IPS-NIHi11 (cell line): Measurements from ENCODE around the gene AMIGO2.
A peak's percentile ranks its signal among the peaks of the same experiment; 100 is the strongest.
"Not testable (repeated sequence)": the region's sequence is repeated elsewhere in the genome, so short reads cannot be mapped to it uniquely, and the experiment has no call there.

Experiments used
- DNase-seq: peaks from one replicate; pipeline ENCODE4 v3.0.0; 2012; ENCODE audit warnings: mixed read lengths, low spot score

Gene AMIGO2

GRCh38 chr12:47073951-47074350 is 5.8 kb downstream of the AMIGO2 start:
- DNase-seq, result no peak

- DNase-seq, result peak; percentile 65
Measured at GRCh38 chr12:47071241-47071852, 8.4 kb downstream of the AMIGO2 start.

DNA sequence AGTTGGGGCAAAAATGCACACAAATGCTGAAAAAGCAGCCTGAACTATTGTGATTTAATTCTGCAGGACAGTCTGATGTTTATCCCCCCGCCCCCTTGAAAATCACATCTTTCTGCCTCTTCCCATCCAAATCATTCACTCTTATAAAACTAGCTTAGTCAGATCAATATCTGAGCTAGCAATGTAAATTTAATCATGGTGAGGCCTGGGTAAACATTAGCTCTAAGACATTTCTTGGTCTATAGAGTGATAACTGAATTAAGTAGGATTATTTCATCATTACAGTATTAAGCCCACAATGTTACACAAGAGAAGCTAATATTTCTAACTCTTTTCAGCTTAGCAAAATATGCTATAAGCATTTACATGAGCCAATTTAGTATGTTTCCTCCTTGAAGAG is 9.4 kb downstream of the AMIGO2 start:
- no peak for DNase-seq

DNA sequence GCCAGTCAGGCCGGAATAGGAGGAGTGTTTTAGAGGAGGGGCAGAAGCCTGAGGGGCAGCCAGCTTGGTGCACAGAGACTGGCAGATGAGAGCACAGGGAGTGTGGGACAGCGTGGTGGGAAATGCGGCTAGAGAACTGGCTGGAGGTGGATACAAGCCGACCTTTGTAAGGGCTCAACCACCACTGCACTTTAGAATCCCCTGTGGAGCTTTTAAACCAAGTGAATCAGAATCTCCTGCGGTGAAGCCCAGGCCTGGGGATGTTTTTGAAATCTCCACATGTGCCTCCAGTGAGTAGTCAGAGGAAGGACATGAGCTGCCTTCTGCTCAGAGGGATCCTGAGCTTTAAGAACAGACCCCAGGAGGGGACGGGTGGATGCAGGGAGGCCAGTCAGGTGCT is 11.2 kb downstream of the AMIGO2 start:
- DNase-seq, result peak; percentile 14

DNA sequence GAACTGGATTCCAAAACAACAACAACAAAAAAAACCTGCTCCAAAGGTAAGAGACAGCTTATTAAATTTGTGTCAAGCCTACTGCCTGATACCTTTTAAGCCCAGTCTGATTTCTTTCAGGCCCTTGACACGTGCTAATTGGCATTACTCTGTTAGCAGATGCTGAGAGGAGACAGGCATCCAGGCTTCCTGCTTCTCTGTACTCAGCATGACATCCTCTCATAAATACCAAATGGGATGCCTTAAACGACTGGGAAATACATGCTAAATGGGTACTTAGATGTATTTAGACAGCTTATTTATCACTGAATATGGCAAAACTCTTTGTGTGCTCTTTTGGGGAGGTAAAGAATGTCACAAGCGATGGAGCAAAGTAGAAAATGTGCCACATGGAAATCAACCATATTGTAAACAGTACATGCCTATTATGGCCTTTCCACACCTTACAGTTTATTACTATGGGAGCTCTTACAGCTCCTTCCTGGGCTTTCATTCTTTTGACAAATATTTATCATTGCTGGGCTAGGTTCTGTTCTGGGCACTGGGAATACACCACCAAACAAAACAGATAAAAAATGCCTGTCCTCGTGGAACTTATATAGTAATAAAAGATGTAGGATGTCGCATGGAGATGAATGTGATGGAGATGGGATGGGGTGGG is 11.9 kb downstream of the AMIGO2 start:
- DNase-seq, result no peak

DNA sequence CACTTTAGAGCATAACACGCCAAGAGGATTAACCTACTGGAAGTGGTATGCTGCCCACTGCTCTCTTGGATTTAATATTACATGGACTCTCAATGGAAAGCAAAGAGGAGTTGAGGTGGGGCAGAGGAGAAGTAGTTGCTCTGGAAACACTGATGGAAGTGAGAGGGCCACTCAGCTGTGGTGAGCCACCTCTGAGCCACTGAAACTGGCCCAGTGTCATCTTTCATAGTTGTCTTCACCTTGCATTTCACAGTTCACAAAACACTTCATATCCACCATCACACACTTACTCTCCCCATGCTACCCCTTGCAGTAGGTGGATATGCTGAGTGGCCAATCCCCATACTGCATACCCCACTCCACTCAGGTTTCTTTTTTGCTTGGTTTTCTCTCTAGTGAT is 12.6 kb downstream of the AMIGO2 start:
- no peak for DNase-seq

DNA sequence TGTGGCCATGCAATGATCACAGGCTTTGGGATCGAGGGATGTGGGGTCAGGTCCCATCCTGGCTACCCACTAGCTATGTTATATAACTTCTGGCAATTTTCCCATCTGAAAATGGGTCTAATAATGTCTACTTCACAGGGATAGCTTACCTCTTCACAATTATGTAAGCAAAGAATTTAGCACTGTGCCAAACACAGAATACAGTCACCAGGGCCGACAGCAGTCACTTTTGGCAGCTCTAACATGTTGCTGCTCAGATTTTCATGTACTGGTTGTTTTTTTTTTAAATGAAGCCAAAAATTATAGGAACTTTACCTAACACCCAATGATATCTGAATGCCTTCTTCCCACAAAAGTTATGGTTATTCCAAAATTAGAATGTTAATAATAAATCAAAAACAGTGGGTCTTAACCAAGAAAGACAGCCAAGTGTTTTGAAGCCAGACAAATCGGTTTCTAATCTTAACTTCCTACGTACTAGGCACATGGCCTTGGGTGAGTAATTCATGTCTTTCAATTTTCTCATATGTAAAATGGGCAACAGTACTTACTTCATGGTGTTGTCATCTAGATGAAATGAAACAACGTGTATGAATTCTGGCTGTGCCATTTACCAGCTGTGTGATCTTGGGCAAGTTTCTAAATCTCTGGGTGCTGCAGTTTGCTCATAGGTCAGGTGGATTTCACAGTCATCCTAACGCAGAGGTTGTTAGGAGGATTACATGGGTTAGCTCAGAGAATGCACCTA is 13.3 kb downstream of the AMIGO2 start:
- no peak for DNase-seq

DNA sequence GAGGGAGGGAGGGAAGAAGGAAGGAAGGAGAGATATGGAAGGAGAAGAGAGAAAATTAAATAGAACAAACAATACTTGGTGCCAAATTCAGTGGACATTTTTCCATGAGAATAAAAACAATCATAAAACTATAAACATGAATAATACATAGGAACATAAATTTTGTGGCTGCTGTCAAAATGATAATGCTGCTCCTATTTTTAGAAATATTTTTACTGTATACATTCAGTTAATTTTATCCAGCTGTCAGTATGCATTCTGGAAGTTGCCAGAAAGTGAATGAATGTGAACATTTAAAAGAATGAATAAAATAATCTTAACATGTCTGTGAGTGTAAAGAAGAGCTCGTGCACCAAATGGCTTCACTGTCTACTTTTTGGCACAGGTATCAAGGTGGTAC is 14.2 kb downstream of the AMIGO2 start:
- DNase-seq, result no peak

DNA sequence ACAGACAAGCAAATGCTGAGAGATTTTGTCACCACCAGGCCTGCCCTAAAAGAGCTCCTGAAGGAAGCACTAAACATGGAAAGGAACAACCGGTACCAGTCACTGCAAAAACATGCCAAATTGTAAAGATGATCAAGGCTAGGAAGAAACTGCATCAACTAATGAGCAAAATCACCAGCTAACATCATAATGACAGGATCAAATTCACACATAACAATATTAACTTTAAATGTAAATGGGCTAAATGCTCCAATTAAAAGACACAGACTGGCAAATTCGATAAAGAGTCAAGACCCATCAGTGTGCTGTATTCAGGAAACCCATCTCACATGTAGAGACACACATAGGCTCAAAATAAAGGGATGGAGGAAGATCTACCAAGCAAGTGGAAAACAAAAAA is 21.1 kb downstream of the AMIGO2 start:
- DNase-seq, result not testable (repeated sequence)

DNA sequence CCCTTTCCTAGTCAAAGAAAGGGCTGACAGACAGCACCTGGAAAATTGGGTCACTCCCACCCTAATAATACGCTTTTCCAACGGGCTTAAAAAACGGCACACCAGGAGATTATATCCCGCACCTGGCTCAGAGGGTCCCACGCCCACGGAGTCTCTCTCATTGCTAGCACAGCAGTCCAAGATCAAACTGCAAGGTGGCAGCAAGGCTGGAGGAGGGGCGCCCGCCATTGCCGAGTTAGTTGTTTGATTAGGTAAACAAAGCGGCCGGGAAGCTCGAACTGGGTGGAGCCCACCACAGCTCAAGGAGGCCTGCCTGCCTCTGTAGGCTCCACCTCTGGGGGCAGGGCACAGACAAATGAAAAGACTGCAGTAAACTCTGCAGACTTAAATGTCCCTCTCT is 22.8 kb downstream of the AMIGO2 start:
- DNase-seq, result not testable (repeated sequence)

GRCh38 chr12:47055856-47056255 is 23.9 kb downstream of the AMIGO2 start:
- not testable (repeated sequence) for DNase-seq

DNA sequence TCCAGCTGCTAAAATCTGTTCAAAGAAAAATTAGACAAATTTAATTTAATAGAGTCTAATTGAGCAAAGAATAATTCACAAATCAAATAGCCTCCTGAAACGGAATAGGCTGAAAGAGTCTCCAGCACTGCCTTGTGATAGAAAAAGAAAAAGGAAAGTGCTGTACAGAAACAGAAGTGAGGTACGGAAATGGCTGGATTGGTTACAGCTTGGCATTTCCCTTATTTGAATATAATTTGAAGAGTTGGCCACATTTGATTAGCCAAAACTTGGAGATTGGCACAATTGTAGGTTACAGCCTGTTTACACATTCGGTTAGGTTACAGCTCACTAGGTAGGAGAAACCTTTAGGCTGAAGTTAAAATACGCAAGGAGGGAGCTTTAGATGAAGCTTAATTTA is 25.1 kb downstream of the AMIGO2 start:
- DNase-seq, result no peak

GRCh38 chr12:47053961-47054360 is 25.8 kb downstream of the AMIGO2 start:
- DNase-seq, result no peak

DNA sequence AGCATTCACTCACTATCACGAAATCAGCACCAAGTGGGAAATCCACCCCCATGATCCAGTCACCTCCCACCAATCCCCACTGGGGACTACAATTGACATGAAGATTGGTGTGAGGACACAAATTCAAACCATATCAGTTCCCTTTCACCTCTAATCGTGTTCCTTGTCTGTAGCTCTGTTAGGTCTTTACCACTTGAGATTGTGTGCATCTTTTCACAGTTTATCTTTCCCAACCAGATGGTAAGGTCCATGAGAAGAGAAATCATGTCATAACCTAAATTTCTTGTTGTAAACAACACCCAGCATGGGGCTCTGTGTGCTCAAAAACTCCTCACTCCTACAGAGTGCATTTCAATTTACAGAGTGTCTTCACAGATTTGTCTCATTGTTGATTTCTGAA is 27.5 kb downstream of the AMIGO2 start:
- no peak for DNase-seq

DNA sequence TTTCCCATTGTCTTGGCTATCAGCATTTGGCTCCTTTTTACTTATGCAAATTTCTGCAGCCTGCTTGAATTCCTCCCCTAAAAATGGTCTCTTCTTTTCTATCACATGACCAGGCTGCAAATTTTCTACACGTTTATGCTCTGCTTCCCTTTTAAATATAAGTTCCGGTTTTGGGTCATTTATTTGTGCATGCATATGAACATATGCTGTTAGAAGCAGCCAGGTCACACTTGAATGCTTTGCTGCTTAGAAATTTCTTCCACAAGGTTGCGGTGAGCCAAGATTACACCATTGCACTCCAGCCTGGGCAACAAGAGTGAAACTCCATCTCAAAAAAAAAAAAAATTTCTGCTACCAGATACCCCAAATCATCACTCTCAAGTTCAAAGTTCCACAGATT is 28.5 kb downstream of the AMIGO2 start:
- DNase-seq, result not testable (repeated sequence)

DNA sequence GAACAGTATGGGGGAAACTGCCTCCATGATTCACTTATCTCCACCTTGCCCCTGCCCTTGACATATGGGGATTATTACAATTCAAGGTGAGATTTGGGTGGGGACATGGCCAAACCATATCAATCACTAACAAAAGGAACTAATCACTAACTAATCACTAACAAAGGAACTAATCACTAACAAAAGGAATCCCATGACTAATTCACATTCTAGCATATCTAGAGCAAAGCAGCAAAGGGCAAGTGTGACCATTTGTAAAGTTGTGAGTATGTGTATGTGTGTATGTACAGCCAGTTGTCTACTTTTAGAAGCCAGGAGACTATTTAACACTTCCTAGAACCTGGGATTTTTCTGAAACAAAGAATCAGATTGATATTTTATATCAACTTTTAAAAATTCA is 31.2 kb downstream of the AMIGO2 start:
- no peak for DNase-seq

DNA sequence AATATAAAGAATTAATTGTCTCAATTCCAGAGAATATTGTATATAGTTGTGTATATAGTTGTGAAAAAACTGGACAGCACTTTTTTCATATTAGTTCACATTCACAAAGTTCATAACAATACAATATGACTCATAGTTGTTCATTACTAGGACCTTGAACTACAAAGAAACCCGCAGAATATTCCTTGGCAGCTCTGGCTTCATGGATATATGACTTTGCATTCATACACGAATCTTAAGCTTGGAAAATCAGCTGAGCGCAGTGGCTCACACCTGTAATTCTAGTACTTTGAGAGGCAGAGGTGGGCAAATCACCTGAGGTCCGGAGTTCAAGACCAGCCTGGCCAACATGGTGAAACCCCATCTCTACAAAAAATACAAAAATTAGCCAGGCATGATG is 38.4 kb downstream of the AMIGO2 start:
- DNase-seq, result no peak

DNA sequence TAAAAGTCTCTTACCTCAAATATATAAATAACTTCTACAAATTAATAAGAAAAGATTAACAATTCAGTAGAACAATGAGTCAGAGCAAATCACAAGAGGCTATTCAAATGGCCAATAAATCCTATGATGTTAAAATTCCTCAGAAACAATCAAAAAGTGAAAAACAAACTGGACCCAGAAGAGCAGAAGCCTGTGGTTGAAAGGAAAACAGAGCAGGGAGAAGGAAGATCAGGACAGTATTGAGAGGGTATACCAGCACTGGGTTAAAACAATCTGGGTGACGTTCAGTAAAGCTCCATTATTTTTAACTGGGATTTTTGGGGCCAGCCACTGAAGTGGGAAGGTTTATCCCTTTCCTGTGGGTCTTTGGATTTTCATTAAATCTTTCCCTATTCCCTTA is 40.0 kb downstream of the AMIGO2 start:
- DNase-seq, result no peak

GRCh38 chr12:47039079-47039478 is 40.7 kb downstream of the AMIGO2 start:
- no peak for DNase-seq

DNA sequence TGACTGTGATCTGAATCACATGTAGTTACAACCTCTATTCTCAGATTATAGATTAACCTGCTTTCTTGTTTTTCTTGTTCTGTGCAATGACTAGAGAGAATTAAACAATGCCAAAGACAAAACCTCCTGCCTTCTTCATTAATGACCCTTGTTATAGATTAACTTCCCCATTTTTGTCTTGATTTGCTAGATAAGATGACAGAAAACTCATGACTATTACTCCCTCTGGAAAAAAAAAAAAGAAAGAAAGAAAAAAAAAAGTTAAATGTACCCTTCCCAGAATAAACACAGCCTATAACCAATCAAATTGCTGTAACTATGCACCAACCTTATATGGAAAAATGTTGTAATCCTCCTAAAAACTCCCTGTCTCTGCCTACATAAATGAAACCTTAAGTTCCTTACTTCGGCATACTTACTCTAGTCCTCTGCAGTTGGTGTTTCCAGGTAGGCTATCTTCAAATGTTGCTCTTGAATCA is 41.5 kb downstream of the AMIGO2 start:
- no peak for DNase-seq

- DNase-seq, result no peak
Measured at GRCh38 chr12:47035484-47035883, 44.3 kb downstream of the AMIGO2 start.

GRCh38 chr12:47034661-47035060 is 45.1 kb downstream of the AMIGO2 start:
- no peak for DNase-seq
